Measurements from ENCODE around the gene VAMP3. TPM values are rescaled to one million over a fixed set of nuclear protein-coding genes. Genes with fewer than 3 reads are reported as not detected.
A peak's percentile ranks its signal among the peaks of the same experiment; 100 is the strongest.

The VAMP3 gene
- total RNA-seq, 2 donors from 2014 or later = 59.3 to 75.1 TPM

- no peaks in the 10 kb centered on the region for H3K9me3 ChIP-seq (ENCODE audit: control insufficient read depth, low read length, poor library complexity, severe bottlenecking)
- Mint-ChIP-seq H3K27me3 (no peaks in the 10 kb centered on the region), H3K27ac (no peak overlapping the region), H3K4me3 (no peak overlapping the region), H3K36me3 (ENCODE audit: low read depth) (peaks cover 3% of the 10 kb centered on the region), H3K4me1 (no peaks in the 10 kb centered on the region)
- ATAC-seq = no peak
- no peak for DNase-seq
Measured at GRCh38 chr1:7805460-7805859, 34.4 kb downstream of the VAMP3 start.

GRCh38 chr1:7808253-7808844 lies 37.3 kb downstream of the VAMP3 start:
- DNase-seq = no peak
- no peak overlapping the region for H3K4me3 Mint-ChIP-seq
- H3K36me3 Mint-ChIP-seq (ENCODE audit: low read depth) = peaks cover 5% of the 10 kb centered on the region

GRCh38 chr1:7809742-7810141 lies 38.6 kb downstream of the VAMP3 start:
- Mint-ChIP-seq H3K27ac (no peak overlapping the region), H3K4me3 (no peak overlapping the region), H3K36me3 (ENCODE audit: low read depth) (peaks cover 10% of the 10 kb centered on the region), H3K27me3 (no peaks in the 10 kb centered on the region), H3K4me1 (no peaks in the 10 kb centered on the region)
- ATAC-seq (no peak), DNase-seq (no peak)
- peaks cover 3% of the 10 kb centered on the region for H3K9me3 ChIP-seq (ENCODE audit: control insufficient read depth, low read length, poor library complexity, severe bottlenecking)

More at GRCh38 chr1:7808253-7808844, 37.3 kb downstream of the VAMP3 start:
- ATAC-seq = peak; percentile 42
- no peaks in the 10 kb centered on the region for H3K27me3 Mint-ChIP-seq
- H3K27ac Mint-ChIP-seq = no peak overlapping the region
- no peaks in the 10 kb centered on the region for H3K9me3 ChIP-seq (ENCODE audit: control insufficient read depth, low read length, poor library complexity, severe bottlenecking)
- H3K4me1 Mint-ChIP-seq = no peaks in the 10 kb centered on the region

GRCh38 chr1:7810395-7810794 lies 39.3 kb downstream of the VAMP3 start:
- H3K9me3 ChIP-seq (ENCODE audit: control insufficient read depth, low read length, poor library complexity, severe bottlenecking) = peaks cover 3% of the 10 kb centered on the region
- H3K4me1 Mint-ChIP-seq = no peaks in the 10 kb centered on the region
- no peak overlapping the region for H3K4me3 Mint-ChIP-seq
- ATAC-seq (no peak), DNase-seq (no peak)
- H3K27ac Mint-ChIP-seq = no peak overlapping the region
- H3K27me3 Mint-ChIP-seq = no peaks in the 10 kb centered on the region
- H3K36me3 Mint-ChIP-seq (ENCODE audit: low read depth) = peaks cover 7% of the 10 kb centered on the region

GRCh38 chr1:7811476-7811875 lies 40.4 kb downstream of the VAMP3 start:
- Mint-ChIP-seq H3K4me1 (no peaks in the 10 kb centered on the region), H3K4me3 (no peak overlapping the region), H3K36me3 (ENCODE audit: low read depth) (peaks cover 7% of the 10 kb centered on the region), H3K27me3 (no peaks in the 10 kb centered on the region), H3K27ac (no peak overlapping the region)
- DNase-seq = no peak
- H3K9me3 ChIP-seq (ENCODE audit: control insufficient read depth, low read length, poor library complexity, severe bottlenecking) = peaks cover 3% of the 10 kb centered on the region
- no peak for ATAC-seq

- H3K4me1 Mint-ChIP-seq = no peaks in the 10 kb centered on the region
- H3K9me3 ChIP-seq (ENCODE audit: control insufficient read depth, low read length, poor library complexity, severe bottlenecking) = peaks cover 3% of the 10 kb centered on the region
- H3K27me3 Mint-ChIP-seq = no peaks in the 10 kb centered on the region
- H3K4me3 Mint-ChIP-seq = no peak overlapping the region
- DNase-seq (no peak), ATAC-seq (no peak)
- H3K36me3 Mint-ChIP-seq (ENCODE audit: low read depth) = peaks cover 7% of the 10 kb centered on the region
- no peak overlapping the region for H3K27ac Mint-ChIP-seq
Measured at GRCh38 chr1:7813677-7814373, 42.7 kb downstream of the VAMP3 start.

- H3K36me3 Mint-ChIP-seq (ENCODE audit: low read depth) = peaks cover 5% of the 10 kb centered on the region
- no peak overlapping the region for H3K27ac Mint-ChIP-seq
- H3K27me3 Mint-ChIP-seq = no peaks in the 10 kb centered on the region
- ATAC-seq (no peak), DNase-seq (no peak)
- no peaks in the 10 kb centered on the region for H3K4me1 Mint-ChIP-seq
- H3K9me3 ChIP-seq (ENCODE audit: control insufficient read depth, low read length, poor library complexity, severe bottlenecking) = no peaks in the 10 kb centered on the region
- H3K4me3 Mint-ChIP-seq = no peak overlapping the region
Measured at GRCh38 chr1:7821282-7821681, 50.2 kb downstream of the VAMP3 start.

GRCh38 chr1:7824701-7825100 lies 53.6 kb downstream of the VAMP3 start:
- H3K4me1 Mint-ChIP-seq = peaks cover 4% of the 10 kb centered on the region
- no peaks in the 10 kb centered on the region for H3K27me3 Mint-ChIP-seq
- H3K4me3 Mint-ChIP-seq = no peak overlapping the region
- H3K36me3 Mint-ChIP-seq (ENCODE audit: low read depth) = peaks cover 11% of the 10 kb centered on the region
- DNase-seq (no peak), ATAC-seq (no peak)
- H3K27ac Mint-ChIP-seq = no peak overlapping the region
- H3K9me3 ChIP-seq (ENCODE audit: control insufficient read depth, low read length, poor library complexity, severe bottlenecking) = no peaks in the 10 kb centered on the region

- no peak for DNase-seq
- peak overlapping the region; percentile 85 for H3K27ac Mint-ChIP-seq
- no peaks in the 10 kb centered on the region for H3K9me3 ChIP-seq (ENCODE audit: control insufficient read depth, low read length, poor library complexity, severe bottlenecking)
- peaks cover 9% of the 10 kb centered on the region for H3K36me3 Mint-ChIP-seq (ENCODE audit: low read depth)
- no peak for ATAC-seq
- peaks cover 5% of the 10 kb centered on the region for H3K4me1 Mint-ChIP-seq
- H3K4me3 Mint-ChIP-seq = peak overlapping the region; percentile 91
- no peaks in the 10 kb centered on the region for H3K27me3 Mint-ChIP-seq
Measured at GRCh38 chr1:7826363-7826762, 55.3 kb downstream of the VAMP3 start.

GRCh38 chr1:7827126-7827955 lies 56.2 kb downstream of the VAMP3 start:
- Mint-ChIP-seq H3K27me3 (no peaks in the 10 kb centered on the region), H3K27ac (peak overlapping the region; percentile 85), H3K4me3 (peak overlapping the region; percentile 91), H3K4me1 (peaks cover 9% of the 10 kb centered on the region), H3K36me3 (ENCODE audit: low read depth) (peaks cover 7% of the 10 kb centered on the region)
- peak in 2 of 3 donors; percentile 10 to 24 for DNase-seq
- peak; percentile 68 for ATAC-seq
- H3K9me3 ChIP-seq (ENCODE audit: control insufficient read depth, low read length, poor library complexity, severe bottlenecking) = no peaks in the 10 kb centered on the region

Other genes with a start within 250 kb of the VAMP3 start
- gene PER3, start 13.0 kb downstream of the VAMP3 start, total RNA-seq = 10 to 100 TPM; 17.1 to 21.2 TPM
- 1 to 10 TPM; 1.0 to 2.2 TPM for gene UTS2, start 81.8 kb downstream of the VAMP3 start, total RNA-seq
- 1 to 10 TPM in 1 of 2 donors, under 1 TPM in 1; 0.50 to 1.1 TPM for gene TNFRSF9, start 169.5 kb downstream of the VAMP3 start, total RNA-seq
- gene PARK7, start 190.4 kb downstream of the VAMP3 start, total RNA-seq = 100 to 1,000 TPM; 106 to 123 TPM